ENCODE results near the gene FBXL17. TPM values are rescaled to one million over a fixed set of nuclear protein-coding genes. Genes with fewer than 3 reads are reported as not detected.
A peak's percentile ranks its signal among the peaks of the same experiment; 100 is the strongest.

The FBXL17 gene
- total RNA-seq, 2 donors from 2014 or later, result 14.1 to 22.8 TPM

DNA sequence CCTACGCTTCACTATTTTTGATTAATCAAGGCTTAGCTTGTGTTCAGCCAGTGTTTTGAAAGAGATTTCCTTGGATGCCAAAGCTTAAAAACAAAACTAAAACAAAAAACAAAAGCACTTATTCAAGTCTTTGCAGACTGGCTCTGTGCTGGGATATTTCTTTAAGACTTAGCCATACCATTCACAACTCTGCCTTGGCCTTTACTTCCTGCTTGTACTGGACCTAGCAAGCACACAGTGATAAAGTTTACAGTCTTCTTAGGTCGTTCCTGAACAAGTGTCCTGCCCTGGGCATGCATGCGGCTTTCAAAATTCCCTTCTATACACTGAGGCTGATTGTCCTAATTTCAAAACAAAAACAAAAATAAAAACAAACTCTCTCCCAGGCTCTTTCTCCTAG lies 20.7 kb downstream of the FBXL17 start:
- no peak overlapping the region for H3K27ac ChIP-seq
- H3K4me3 ChIP-seq, result no peak overlapping the region
- no peaks in the 10 kb centered on the region for H3K27me3 ChIP-seq
- DNase-seq, result peak; percentile 41
- no peaks in the 10 kb centered on the region for H3K9me3 ChIP-seq
- intact Hi-C loops (cut with DNase I), result no loop called here
- H3K36me3 ChIP-seq, result no peaks in the 10 kb centered on the region
- H3K9ac ChIP-seq (ENCODE audit: low read depth in 2 of 2, low read length in 2 of 2), result no peak overlapping the region
- H3K4me1 ChIP-seq, result no peaks in the 10 kb centered on the region
- TF ChIP-seq, protein P1, sequence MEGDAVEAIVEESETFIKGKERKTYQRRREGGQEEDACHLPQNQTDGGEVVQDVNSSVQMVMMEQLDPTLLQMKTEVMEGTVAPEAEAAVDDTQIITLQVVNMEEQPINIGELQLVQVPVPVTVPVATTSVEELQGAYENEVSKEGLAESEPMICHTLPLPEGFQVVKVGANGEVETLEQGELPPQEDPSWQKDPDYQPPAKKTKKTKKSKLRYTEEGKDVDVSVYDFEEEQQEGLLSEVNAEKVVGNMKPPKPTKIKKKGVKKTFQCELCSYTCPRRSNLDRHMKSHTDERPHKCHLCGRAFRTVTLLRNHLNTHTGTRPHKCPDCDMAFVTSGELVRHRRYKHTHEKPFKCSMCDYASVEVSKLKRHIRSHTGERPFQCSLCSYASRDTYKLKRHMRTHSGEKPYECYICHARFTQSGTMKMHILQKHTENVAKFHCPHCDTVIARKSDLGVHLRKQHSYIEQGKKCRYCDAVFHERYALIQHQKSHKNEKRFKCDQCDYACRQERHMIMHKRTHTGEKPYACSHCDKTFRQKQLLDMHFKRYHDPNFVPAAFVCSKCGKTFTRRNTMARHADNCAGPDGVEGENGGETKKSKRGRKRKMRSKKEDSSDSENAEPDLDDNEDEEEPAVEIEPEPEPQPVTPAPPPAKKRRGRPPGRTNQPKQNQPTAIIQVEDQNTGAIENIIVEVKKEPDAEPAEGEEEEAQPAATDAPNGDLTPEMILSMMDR (IDR thresholded peaks at IDR 0.05), result no peak

DNA sequence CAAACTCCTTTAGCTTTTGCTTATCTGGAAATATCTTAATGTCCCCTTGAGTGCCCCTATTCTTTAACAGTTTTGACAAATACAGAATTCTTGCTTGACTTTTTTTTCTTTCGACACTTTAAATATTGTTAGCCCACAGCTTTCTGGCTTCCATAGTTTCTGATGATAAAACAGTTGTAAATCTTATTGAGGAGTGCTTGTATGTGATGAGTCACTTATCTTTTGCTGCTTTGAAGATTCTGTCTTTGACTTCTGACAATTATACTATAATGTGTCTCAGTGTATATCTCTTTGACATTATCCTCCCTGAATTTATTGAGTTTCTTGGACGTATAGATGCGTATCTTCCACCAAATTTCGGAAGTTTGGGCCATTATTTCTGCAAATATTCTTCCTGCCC lies 21.6 kb downstream of the FBXL17 start:
- Histone ChIP-seq H3K9ac (ENCODE audit: low read depth in 2 of 2, low read length in 2 of 2) (no peak overlapping the region), H3K9me3 (no peaks in the 10 kb centered on the region), H3K4me3 (no peak overlapping the region), H3K4me1 (no peaks in the 10 kb centered on the region), H3K36me3 (no peaks in the 10 kb centered on the region), H3K27ac (no peak overlapping the region), H3K27me3 (no peaks in the 10 kb centered on the region)
- DNase-seq, result no peak
- TF ChIP-seq, protein P1 (IDR thresholded peaks at IDR 0.05), result no peak
- intact Hi-C loops (cut with DNase I), result no loop called here

GRCh38 chr5:108356286-108356685 lies 25.6 kb downstream of the FBXL17 start:
- H3K4me1 ChIP-seq, result no peaks in the 10 kb centered on the region
- H3K36me3 ChIP-seq, result no peaks in the 10 kb centered on the region
- H3K27me3 ChIP-seq, result no peaks in the 10 kb centered on the region
- no peak overlapping the region for H3K9ac ChIP-seq (ENCODE audit: low read depth in 2 of 2, low read length in 2 of 2)
- DNase-seq, result no peak
- no peaks in the 10 kb centered on the region for H3K9me3 ChIP-seq
- intact Hi-C loops (cut with DNase I), result no loop called here
- H3K27ac ChIP-seq, result no peak overlapping the region
- TF ChIP-seq, protein P1 (IDR thresholded peaks at IDR 0.05), result no peak
- no peak overlapping the region for H3K4me3 ChIP-seq

GRCh38 chr5:108353087-108353486 lies 28.8 kb downstream of the FBXL17 start:
- H3K27ac ChIP-seq, result no peak overlapping the region
- TF ChIP-seq, protein P1 (IDR thresholded peaks at IDR 0.05), result no peak
- H3K36me3 ChIP-seq, result no peaks in the 10 kb centered on the region
- no peak overlapping the region for H3K9ac ChIP-seq (ENCODE audit: low read depth in 2 of 2, low read length in 2 of 2)
- H3K4me3 ChIP-seq, result no peak overlapping the region
- H3K27me3 ChIP-seq, result no peaks in the 10 kb centered on the region
- H3K9me3 ChIP-seq, result no peaks in the 10 kb centered on the region
- DNase-seq, result no peak
- intact Hi-C loops (cut with DNase I), result no loop called here
- no peaks in the 10 kb centered on the region for H3K4me1 ChIP-seq

DNA sequence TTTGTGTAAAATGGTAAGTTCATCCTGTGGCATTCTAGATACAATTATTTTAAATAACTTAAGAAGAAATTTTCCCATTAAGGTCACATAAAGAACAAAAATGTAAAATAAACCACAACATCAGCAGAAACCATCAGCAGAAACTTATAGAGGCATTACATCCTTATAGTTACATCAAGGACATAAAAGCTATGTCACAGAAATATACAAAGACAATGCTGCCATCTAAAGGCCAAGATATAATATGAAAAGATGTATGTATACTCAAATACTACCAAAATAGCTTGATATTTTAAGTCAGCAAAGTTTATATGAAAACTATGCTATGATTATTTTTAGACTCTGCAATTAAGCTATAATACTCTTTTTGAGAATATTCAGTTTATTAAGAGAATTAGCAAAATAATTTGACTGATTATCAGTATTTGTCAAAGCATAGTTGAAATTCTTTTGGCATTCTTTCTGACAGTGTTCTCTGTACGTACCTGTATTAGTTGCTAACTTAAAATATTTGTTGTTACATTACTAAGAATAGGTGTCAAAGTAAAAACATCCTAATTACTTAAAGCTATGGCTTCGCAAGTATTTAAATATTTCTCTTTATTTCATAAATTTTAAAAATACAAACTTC lies 36.2 kb downstream of the FBXL17 start:
- Histone ChIP-seq H3K4me3 (no peak overlapping the region), H3K9ac (ENCODE audit: low read depth in 2 of 2, low read length in 2 of 2) (no peak overlapping the region), H3K4me1 (no peaks in the 10 kb centered on the region), H3K9me3 (no peaks in the 10 kb centered on the region), H3K27ac (peak overlapping the region; percentile 47), H3K36me3 (no peaks in the 10 kb centered on the region), H3K27me3 (no peaks in the 10 kb centered on the region)
- DNase-seq, result no peak
- TF ChIP-seq, protein P1 (IDR thresholded peaks at IDR 0.05), result peak; percentile 40
- intact Hi-C loops (cut with DNase I), result loop anchor here (5.0 kb wide), 1 partner anchor 198 kb away; no protein-coding TSS in a partner anchor
